Measurements from ENCODE around the gene CFTR.

Gene CFTR

GRCh38 chr7:117715784-117716445, 236.1 kb downstream of the CFTR start:
- Histone ChIP-seq H3K4me3 (ENCODE audit: low read length in 2 of 2) (no peak overlapping the region), H3K9ac (ENCODE audit: low read depth in 1 of 2, low read length in 2 of 2) (no peak overlapping the region), H3K4me1 (ENCODE audit: control insufficient read depth in 2 of 2, insufficient read depth in 2 of 2, low read length in 2 of 2) (peaks cover 0 to 2% of the 10 kb centered on the region in 2 donors), H3K36me3 (ENCODE audit: control insufficient read depth in 2 of 2, insufficient read depth in 2 of 2, low read length in 2 of 2) (no peaks in the 10 kb centered on the region), H3K9me3 (ENCODE audit: control insufficient read depth in 2 of 2, low read length in 2 of 2) (no peaks in the 10 kb centered on the region), H3K27me3 (ENCODE audit: control insufficient read depth in 2 of 2, insufficient read depth in 2 of 2, low read length in 2 of 2) (no peaks in the 10 kb centered on the region), H3K27ac (ENCODE audit: low read depth in 2 of 2, low read length in 2 of 2) (no peak overlapping the region)

- Histone ChIP-seq H3K36me3 (ENCODE audit: control insufficient read depth in 2 of 2, insufficient read depth in 2 of 2, low read length in 2 of 2) (no peaks in the 10 kb centered on the region), H3K27me3 (ENCODE audit: control insufficient read depth in 2 of 2, insufficient read depth in 2 of 2, low read length in 2 of 2) (no peaks in the 10 kb centered on the region), H3K4me3 (ENCODE audit: low read length in 2 of 2) (no peak overlapping the region), H3K9me3 (ENCODE audit: control insufficient read depth in 2 of 2, low read length in 2 of 2) (no peaks in the 10 kb centered on the region), H3K27ac (ENCODE audit: low read depth in 2 of 2, low read length in 2 of 2) (no peak overlapping the region), H3K9ac (ENCODE audit: low read depth in 1 of 2, low read length in 2 of 2) (no peak overlapping the region), H3K4me1 (ENCODE audit: control insufficient read depth in 2 of 2, insufficient read depth in 2 of 2, low read length in 2 of 2) (peaks cover 0 to 2% of the 10 kb centered on the region in 2 donors)
Measured at GRCh38 chr7:117716707-117717299, 237.0 kb downstream of the CFTR start.

GRCh38 chr7:117717357-117717756, 237.5 kb downstream of the CFTR start:
- H3K4me1 ChIP-seq (ENCODE audit: control insufficient read depth in 2 of 2, insufficient read depth in 2 of 2, low read length in 2 of 2): peaks cover 0 to 2% of the 10 kb centered on the region in 2 donors
- H3K27ac ChIP-seq (ENCODE audit: low read depth in 2 of 2, low read length in 2 of 2): no peak overlapping the region
- no peaks in the 10 kb centered on the region for H3K36me3 ChIP-seq (ENCODE audit: control insufficient read depth in 2 of 2, insufficient read depth in 2 of 2, low read length in 2 of 2)
- no peak overlapping the region for H3K9ac ChIP-seq (ENCODE audit: low read depth in 1 of 2, low read length in 2 of 2)
- no peak overlapping the region for H3K4me3 ChIP-seq (ENCODE audit: low read length in 2 of 2)
- no peaks in the 10 kb centered on the region for H3K9me3 ChIP-seq (ENCODE audit: control insufficient read depth in 2 of 2, low read length in 2 of 2)
- H3K27me3 ChIP-seq (ENCODE audit: control insufficient read depth in 2 of 2, insufficient read depth in 2 of 2, low read length in 2 of 2): no peaks in the 10 kb centered on the region

All from mucosa of rectum (tissue), 2 donors.